Fibroblast of lung (primary cell): Measurements from ENCODE around the gene ABHD4. TPM values are rescaled to one million over a fixed set of nuclear protein-coding genes. Genes with fewer than 3 reads are reported as not detected.

ENCODE experiments used
- DNase-seq, 2 donors: peaks; one replicate each; pipeline versions ENCODE4 v3.0.0 to v3.0.0-alpha.2; 2010; ENCODE audit warnings: low read depth in 2 of 2
- H2AFZ ChIP-seq: 2 replicates; pipeline ENCODE4 v1.5.1; 2012; ENCODE audit warnings: low read length, control low read depth, inconsistent platforms
- H3K27ac ChIP-seq: 2 replicates; pipeline ENCODE4 v1.5.1; 2011; ENCODE audit warnings: low read length, control low read depth; ENCODE audit not compliant: insufficient read depth
- H3K27me3 ChIP-seq: 2 replicates; pipeline ENCODE4 v1.5.1; 2011; ENCODE audit warnings: mild to moderate bottlenecking, low read length; ENCODE audit not compliant: control insufficient read depth, insufficient read depth
- H3K36me3 ChIP-seq: 2 replicates; pipeline ENCODE4 v1.5.1; 2011; ENCODE audit warnings: low read length; ENCODE audit not compliant: control insufficient read depth, insufficient read depth
- H3K4me1 ChIP-seq: 2 replicates; pipeline ENCODE4 v1.5.1; 2011; ENCODE audit warnings: low read length; ENCODE audit not compliant: control insufficient read depth, insufficient read depth; ENCODE audit errors: extremely low read depth
- H3K4me2 ChIP-seq: 2 replicates; pipeline ENCODE4 v1.5.1; 2011; ENCODE audit warnings: low read length, control low read depth; ENCODE audit not compliant: insufficient read depth; ENCODE audit errors: extremely low read depth
- H3K4me3 ChIP-seq, 4 experiments: fragments of 200-600 bp in 1 of 4; sonication (generic) in 1 of 4; replicated peaks in 1 of 4; 2 replicates each; pipeline ENCODE4 v1.5.1; 2011 to 2016; ENCODE audit warnings: low read length in 4 of 4, low read depth in 3 of 4, mild to moderate bottlenecking in 3 of 4, control low read depth in 2 of 4, inconsistent platforms in 1 of 4, mixed read lengths in 1 of 4; ENCODE audit not compliant: insufficient read depth in 1 of 4; ENCODE audit errors: control extremely low read depth in 1 of 4
- H3K79me2 ChIP-seq: 2 replicates; pipeline ENCODE4 v1.5.1; 2012; ENCODE audit warnings: mild to moderate bottlenecking, low read length, inconsistent platforms; ENCODE audit not compliant: control insufficient read depth, insufficient read depth
- H3K9ac ChIP-seq: 2 replicates; pipeline ENCODE4 v1.5.1; 2011; ENCODE audit warnings: mild to moderate bottlenecking, low read length, control low read depth; ENCODE audit not compliant: insufficient read depth
- H3K9me3 ChIP-seq: 2 replicates; pipeline ENCODE4 v1.5.1; 2012; ENCODE audit warnings: low read depth, low read length; ENCODE audit not compliant: control insufficient read depth, insufficient read depth
- H4K20me1 ChIP-seq: 2 replicates; pipeline ENCODE4 v1.5.1; 2011; ENCODE audit warnings: low read length; ENCODE audit not compliant: control insufficient read depth, insufficient read depth; ENCODE audit errors: extremely low read depth
- EZH2 ChIP-seq: IDR thresholded peaks from 2 replicates; pipeline ENCODE4 v1.5.1; 2012; ENCODE audit warnings: low read length, control low read depth, mild to moderate bottlenecking; ENCODE audit errors: missing control alignments
- polyA plus RNA-seq, 2 donors: library from polyadenylated mRNA; depleted of rRNA in 1 of 2; stranded (reverse) in 1 of 2; unstranded in 1 of 2; fragments of >200 nt; gene quantifications; 2 replicates each; pipeline ENCODE4 v1.2.1, GENCODE V29; 2011 to 2012; ENCODE audit warnings: missing spikeins in 1 of 2
- total RNA-seq: library from RNA; depleted of rRNA; stranded (reverse); fragments of >200 nt; gene quantifications from 2 replicates; pipeline ENCODE4 v1.2.1, GENCODE V29; 2014
- TF ChIP-seq, protein P1 (sequence below), 2 donors: IDR thresholded peaks in 1 of 2; conservative IDR thresholded peaks in 1 of 2; 1 replicate in 1 of 2; 2 replicates in 1 of 2; pipeline ENCODE4 v1.5.1; 2011 to 2012; ENCODE audit warnings: low read length in 2 of 2, control low read depth in 1 of 2, inconsistent platforms in 1 of 2, low read depth in 1 of 2, mild to moderate bottlenecking in 1 of 2

Gene ABHD4
- total and polyA plus RNA-seq, 2 donors (not counting 1 experiment from before 2014, with no cell fraction given): 40.0 to 61.2 TPM

DNA sequence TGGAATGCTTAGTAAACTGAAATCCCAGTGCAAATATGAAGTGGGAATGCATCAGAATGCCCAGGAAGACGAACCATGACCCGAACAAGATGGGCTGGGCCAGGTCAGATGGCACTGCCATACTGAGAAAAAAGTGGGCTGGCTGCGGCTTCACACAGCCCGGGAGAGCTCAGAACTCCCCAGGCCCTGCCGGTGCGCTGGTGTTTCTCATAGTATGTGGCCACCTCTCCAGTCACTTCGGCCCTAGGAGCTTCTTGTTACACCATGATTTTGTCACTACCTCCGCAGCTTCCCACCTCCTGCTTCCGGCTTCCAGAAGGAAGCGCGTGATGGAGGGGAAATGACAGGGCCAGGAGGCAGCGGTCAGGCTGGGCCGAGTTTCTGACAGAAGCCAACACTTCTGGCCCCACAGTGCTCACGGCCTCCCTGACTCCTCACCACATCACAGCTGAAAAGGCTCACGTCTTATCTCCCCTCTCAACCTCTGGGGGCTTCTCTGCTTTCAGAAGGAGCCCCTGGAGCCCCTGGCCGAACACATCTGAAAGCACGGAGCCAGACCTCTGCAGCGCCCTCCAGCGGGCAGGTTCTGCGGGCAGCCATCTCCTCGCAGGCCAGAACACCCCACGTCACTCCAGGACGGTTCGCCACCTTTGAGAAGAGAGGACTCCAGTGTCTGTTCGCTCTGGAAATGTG is 39.7 kb upstream of the ABHD4 start:
- Histone ChIP-seq H2AFZ (no peak overlapping the region), H3K9ac (no peak overlapping the region), H3K4me3 (no peak overlapping the region), H3K27me3 (no peaks in the 10 kb centered on the region), H3K27ac (no peak overlapping the region), H3K4me1 (peaks cover 6% of the 10 kb centered on the region), H3K4me2 (no peak overlapping the region), H3K79me2 (no peaks in the 10 kb centered on the region), H3K36me3 (no peaks in the 10 kb centered on the region), H3K9me3 (no peaks in the 10 kb centered on the region), H4K20me1 (no peaks in the 10 kb centered on the region)
- no peak for DNase-seq
- TF ChIP-seq EZH2: no peak
- TF ChIP-seq, protein P1, sequence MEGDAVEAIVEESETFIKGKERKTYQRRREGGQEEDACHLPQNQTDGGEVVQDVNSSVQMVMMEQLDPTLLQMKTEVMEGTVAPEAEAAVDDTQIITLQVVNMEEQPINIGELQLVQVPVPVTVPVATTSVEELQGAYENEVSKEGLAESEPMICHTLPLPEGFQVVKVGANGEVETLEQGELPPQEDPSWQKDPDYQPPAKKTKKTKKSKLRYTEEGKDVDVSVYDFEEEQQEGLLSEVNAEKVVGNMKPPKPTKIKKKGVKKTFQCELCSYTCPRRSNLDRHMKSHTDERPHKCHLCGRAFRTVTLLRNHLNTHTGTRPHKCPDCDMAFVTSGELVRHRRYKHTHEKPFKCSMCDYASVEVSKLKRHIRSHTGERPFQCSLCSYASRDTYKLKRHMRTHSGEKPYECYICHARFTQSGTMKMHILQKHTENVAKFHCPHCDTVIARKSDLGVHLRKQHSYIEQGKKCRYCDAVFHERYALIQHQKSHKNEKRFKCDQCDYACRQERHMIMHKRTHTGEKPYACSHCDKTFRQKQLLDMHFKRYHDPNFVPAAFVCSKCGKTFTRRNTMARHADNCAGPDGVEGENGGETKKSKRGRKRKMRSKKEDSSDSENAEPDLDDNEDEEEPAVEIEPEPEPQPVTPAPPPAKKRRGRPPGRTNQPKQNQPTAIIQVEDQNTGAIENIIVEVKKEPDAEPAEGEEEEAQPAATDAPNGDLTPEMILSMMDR (conservative IDR thresholded peaks at IDR 0.05 in 1 of 2, IDR thresholded peaks at IDR 0.05 in 1 of 2; ENCODE audit: low read depth in 1 of 2, low read length in 2 of 2): peak; percentile 24 to 25

DNA sequence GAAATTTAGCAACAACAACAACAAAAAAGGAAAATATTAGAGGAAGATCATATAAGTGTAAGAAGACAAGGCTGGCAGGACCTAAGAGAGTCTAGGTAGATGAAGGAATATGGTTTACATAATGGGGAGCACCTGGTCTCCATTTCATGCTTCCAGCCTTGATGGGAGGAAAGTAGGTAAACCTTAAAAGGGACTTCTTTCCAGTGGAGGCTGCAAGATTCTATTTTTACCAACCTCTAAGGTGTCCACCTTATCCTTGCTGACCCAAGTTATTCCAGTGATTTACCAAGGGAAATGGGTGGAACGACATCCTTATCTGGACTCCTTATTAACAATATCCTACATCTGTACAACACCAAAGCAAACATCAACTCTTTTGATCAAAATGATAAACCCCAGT is 39.1 kb upstream of the ABHD4 start:
- H3K79me2 ChIP-seq: no peaks in the 10 kb centered on the region
- peaks cover 2% of the 10 kb centered on the region for H3K36me3 ChIP-seq
- DNase-seq: no peak
- peaks cover 6% of the 10 kb centered on the region for H3K4me1 ChIP-seq
- no peak overlapping the region for H3K27ac ChIP-seq
- no peak for TF ChIP-seq EZH2
- no peak overlapping the region for H3K4me3 ChIP-seq
- H3K9me3 ChIP-seq: no peaks in the 10 kb centered on the region
- no peak overlapping the region for H3K4me2 ChIP-seq
- no peak overlapping the region for H2AFZ ChIP-seq
- H3K9ac ChIP-seq: no peak overlapping the region
- no peaks in the 10 kb centered on the region for H4K20me1 ChIP-seq
- H3K27me3 ChIP-seq: no peaks in the 10 kb centered on the region

DNA sequence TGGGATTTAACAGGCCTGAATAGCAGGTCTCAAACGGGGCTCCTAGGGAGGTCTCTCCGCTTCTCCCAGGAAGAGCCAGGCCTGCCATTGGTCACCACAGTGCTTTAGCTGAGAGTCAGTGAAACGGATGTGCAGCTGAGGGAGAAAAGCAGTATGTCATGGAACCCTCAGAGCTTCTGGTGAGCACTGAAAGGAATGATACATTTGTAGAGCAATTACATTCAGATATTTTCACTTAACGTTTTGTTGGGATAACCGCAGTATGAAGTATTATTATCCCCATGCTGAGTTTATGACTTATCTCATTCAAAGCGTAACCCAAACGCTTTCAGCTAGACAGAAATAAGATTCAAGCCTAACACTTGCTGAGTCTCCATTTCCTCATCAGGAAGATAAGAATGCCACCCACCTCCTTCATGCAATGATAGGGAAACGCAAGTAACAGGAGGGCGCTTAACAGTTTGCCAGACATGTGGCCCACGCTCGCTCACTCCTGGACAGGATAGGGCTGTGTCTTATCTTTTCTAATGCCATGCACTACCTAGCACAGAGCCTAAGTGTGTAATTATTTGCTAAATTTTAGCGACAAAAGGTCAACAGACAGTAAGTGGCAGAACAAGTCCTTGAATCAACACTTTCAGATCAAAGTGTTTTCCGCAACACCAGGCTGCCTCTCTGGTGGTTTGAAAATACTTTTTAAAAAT is 37.3 kb upstream of the ABHD4 start:
- Histone ChIP-seq H3K4me1 (peaks cover 6% of the 10 kb centered on the region), H3K27ac (no peak overlapping the region), H3K9me3 (no peaks in the 10 kb centered on the region), H3K4me3 (no peak overlapping the region), H3K36me3 (peaks cover 2% of the 10 kb centered on the region), H3K27me3 (no peaks in the 10 kb centered on the region), H4K20me1 (no peaks in the 10 kb centered on the region), H3K79me2 (no peaks in the 10 kb centered on the region), H3K9ac (no peak overlapping the region), H3K4me2 (no peak overlapping the region), H2AFZ (no peak overlapping the region)
- DNase-seq: no peak
- TF ChIP-seq, protein P1 (conservative IDR thresholded peaks at IDR 0.05 in 1 of 2, IDR thresholded peaks at IDR 0.05 in 1 of 2; ENCODE audit: low read depth in 1 of 2, low read length in 2 of 2): no peak
- no peak for TF ChIP-seq EZH2
